Measurements from ENCODE around the gene CASK.

Gene CASK

DNA sequence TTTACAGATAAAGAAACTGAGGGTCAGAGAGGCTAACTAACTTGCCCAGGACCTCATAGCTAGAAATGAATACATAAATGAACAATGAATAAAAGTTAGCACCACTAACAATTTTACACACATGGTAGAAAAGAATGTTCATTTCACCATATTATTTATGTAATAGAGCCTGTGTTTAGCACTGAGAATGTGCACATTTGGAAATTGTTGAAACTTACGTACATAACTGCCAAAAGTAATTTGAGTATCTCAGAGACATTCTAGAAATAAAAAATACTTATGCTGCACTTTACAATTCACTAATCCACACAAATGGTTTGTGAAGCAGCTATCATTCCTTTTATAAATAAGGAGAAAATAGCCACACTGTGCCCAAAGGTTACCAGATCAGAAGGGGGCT, 9.9 kb downstream of the CASK start:
- no peak for DNase-seq (ENCODE audit: low read depth)

DNA sequence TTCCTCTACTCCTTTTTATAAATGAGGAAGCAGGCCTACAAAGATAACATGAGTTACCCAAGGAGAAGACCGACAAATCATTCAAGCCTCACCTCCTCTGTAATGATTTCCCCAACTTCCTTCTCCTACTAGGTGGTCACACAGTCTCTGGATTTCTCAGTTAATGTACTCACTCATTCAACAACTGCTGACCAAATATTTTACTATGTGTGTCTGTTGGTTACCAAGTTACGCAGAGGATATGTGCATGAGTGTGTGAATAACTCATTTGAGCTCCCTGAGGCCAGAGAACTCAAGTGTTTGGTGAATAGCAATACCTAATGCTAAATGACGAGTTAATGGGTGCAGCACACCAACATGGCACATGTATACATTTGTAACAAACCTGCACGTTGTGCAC, 10.4 kb downstream of the CASK start:
- no peak for DNase-seq (ENCODE audit: low read depth)

DNA sequence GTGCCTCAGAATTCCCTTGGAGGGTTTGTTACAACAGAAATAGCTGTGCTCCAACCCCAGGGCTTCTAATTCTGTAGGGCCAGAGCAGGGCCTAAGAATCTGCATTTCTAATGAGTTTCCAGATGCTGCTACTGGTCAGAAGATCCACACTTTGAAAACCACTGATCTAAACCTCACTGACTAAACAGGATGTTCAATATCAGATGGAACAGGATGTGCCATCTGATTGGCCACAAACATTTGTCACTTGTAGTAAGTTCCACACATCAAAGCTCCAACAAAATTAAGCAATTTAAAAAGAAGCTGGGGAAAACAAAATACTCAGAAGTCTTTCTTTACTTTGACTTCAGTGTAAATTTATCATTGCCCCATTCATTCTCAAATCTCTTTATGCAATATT, 14.3 kb downstream of the CASK start:
- no peak for DNase-seq (ENCODE audit: low read depth)

DNA sequence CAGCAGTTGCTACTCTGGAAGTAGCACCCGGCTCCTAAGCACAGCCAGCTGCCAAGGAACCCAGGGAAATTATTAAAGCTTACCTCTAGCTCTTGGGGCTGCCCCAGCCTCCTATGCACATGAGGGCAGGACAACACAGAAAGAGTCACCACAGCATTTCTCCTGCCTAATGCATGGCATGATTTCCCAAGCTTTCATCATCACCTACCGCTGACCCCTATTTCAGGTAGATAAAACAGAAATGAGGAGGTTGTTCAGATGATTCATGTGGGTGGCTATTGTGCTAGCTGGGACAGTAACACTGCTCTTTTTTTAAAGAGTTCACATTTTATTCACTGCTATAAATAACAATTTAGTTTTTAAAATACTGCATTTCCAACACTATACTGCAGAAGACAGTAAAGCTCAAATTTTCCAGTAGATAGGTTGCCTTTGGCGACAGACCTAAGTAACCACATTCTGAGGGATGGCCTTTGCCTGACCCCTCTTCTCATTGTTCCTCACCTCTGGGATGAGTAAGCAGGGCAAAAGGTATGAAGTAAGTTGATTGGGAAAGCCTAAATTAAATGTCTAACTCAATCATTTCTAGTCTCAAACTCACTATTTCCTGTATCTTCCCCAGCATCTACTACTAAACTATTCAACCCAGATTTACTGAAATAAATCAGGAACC, 16.7 kb downstream of the CASK start:
- DNase-seq (ENCODE audit: low read depth): no peak

DNA sequence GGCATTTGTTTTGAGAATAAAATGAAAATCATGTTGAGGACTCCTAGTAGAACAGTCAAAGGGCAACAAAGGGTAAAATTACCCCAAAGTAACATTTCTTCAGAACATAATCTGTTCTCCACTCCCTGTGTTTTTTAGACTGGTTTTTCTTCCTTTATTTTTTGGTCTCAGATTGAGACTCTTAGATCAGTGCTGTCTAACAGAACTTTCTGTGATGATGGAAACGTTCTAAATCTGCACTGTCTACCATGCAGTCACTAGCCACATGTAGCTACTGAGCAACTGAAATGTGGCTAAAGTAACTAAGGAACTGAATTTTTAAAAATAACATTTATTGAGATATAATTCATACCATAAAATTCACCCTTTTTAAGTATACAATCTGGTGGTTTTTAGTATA, 19.8 kb downstream of the CASK start:
- no peak for DNase-seq (ENCODE audit: low read depth)

DNA sequence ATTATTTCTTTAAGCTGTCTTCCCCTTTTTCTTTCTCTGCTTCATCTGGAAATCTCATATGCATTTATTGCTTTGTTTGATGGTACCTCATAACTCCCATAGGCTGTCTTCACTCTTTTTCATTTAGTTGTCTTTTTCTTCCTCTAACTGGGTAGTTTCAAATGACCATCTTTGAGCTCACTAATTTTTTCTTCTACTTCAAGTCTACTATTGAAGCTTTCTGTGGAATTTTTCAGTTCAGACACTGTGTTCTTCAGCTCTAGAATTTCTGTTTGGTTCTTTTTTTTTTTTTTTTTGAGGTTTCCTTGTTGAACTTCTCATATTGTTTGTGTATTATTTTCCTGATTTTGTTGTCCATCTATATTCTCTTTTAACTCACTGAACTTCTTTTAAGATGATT, 23.0 kb downstream of the CASK start:
- no peak for DNase-seq (ENCODE audit: low read depth)

DNA sequence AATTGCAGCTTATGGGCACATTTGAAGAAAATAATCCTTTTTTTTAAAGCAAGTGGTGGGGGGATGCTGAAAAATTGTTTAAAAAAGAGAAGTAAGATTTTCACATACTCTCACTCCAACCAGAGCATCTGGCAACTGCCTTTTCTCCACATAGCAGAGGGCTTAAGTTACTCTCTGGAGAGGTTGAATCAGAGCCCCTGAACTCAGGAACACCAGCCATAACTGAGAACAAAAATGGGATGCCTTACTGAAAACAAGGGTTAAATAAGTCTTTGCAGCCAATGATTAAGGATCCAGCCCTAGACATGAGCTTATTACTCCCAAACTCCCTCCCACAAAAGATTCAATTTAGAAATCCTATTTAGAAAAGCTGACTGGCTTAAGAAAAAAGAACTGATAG, 27.5 kb downstream of the CASK start:
- no peak for DNase-seq (ENCODE audit: low read depth)

DNA sequence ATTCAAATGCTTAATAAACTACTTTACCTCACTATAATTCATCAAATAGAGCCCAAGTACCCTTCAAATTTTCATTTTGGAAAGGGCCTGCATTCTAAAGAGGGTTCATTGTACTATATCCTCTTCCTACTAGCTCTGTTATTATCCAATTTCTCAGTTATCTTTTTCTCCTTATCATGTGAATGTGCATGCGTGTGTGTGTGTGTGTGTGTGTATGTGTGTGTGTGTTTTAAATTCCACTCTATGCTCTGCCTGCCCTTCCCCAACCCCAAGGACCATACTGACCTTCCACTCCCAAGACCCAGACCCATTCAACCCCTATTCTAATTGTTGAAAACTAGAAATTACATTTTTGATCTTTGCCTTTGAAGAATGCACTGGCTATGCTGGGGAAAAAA, 33.3 kb downstream of the CASK start:
- DNase-seq (ENCODE audit: low read depth): no peak

DNA sequence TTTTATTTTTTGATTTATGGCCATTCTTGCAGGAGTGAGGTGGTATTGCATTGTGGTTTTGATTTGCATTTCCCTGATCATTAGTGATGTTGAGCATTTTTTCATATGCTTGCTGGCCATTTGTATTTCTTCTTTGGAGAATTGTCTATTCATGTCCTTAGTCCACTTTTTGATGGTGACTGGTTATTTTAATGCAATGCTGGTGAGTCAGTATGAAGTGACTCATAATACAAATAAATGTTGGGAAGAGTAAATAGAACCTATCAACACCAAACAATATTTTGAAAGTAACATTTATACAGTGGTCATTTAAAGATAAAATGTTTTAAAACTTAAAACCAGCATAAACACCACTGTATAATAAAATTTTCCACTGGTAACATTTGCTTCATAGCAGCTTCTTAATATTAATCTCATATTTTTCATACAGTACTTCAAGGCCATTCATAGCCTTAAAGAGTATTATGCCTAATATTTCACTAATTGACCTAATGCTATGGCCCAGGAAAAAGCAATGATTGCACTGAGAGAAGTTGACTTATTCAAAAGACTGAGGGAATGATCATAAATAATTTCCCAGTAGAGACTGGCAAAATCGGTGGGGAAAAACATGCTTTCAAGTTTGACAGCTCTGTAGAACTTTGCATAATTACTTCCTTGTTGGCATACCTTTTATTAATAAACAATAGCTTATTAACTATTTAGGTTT, 33.9 kb downstream of the CASK start:
- no peak for DNase-seq (ENCODE audit: low read depth)

DNA sequence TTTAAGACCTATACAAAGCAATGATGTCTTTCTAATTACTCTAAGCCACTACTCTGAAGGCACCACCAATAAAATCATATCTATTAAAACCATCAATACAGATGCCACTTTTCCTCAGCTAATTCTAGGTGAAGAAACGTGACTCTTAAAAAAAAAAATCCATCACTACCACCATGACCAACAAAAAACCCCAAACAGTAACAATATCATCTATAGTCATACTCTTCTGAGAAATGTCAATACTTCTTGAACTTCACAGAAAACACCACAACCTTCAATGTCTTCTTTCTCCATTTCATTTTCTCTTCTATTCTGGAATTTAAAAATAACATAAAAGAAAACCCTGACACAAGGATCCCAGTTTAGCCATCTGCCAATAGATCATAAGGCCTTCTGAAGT, 35.7 kb downstream of the CASK start:
- no peak for DNase-seq (ENCODE audit: low read depth)

DNA sequence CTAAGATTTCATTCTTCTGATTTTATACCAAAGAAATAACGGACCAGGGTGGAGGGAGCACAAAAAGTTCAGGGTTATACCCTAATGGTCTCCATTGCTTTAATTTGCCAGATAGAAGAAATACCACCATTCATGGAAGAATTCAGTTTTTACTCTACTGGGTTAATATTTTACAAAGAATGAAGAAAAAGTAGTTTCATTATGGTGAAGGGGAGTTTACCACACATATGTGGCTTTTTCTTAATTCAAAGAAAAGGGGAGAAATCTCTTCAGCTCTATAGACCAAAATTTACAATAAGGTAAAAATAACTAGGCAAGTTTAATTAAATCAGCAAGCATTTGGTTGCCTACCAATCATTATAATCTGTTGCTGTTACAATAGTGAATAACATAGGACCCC, 37.6 kb downstream of the CASK start:
- no peak for DNase-seq (ENCODE audit: low read depth)

DNA sequence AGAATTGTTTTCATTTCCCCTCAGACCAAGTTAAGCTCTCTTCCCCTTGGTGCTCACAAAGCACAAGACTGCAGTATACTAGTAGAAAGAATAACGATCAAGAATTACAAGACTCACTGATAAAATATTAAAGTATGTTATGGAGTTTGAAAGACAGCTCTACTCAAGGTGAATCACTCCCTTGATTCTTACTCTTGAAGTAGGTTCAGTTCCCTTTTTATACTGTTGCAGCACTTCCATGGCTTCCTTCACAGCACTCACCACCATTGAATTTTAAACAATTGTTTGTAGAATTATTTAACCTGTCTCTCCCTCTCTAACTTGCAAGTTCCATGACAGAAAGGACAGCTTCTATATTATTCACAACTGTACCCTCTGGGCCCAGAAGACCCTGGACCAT, 42.2 kb downstream of the CASK start:
- DNase-seq (ENCODE audit: low read depth): no peak

DNA sequence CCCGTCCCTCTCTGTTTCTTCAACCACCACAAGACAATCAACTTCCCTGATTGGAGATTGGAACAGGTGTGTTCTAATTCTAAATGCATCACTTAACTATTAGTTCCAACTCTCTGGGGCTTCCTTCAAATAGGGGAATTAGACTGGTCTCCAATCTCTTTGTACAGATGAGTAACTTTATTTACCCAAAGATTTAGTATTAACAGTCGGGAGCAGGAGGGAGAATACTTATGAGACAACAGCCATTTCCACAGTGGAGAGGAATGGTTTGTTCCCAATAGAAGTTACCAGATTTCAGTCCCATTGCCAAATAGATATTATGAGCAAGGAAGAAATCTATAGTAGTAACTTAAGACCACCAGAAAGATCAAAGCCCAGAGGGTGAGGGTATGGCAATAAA, 46.2 kb downstream of the CASK start:
- DNase-seq (ENCODE audit: low read depth): no peak

DNA sequence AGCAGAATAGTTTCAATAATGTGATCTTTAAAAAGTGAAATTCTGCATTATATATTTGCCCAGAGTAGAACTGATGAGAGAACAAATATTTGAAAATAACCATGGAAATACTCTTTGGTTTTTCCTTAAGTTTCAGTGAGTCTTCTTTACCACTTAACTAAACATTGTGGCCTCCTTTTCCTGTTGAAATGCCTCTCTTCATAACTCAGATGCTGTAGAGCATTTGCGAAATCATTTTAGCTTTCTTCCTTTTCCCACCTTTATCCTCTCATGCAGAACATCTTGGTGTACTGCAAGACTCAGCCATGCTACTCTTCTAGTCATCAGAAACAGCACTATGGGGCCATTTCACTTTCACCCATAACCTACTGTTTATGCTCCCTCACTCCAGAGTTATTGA, 48.2 kb downstream of the CASK start:
- DNase-seq (ENCODE audit: low read depth): no peak

DNA sequence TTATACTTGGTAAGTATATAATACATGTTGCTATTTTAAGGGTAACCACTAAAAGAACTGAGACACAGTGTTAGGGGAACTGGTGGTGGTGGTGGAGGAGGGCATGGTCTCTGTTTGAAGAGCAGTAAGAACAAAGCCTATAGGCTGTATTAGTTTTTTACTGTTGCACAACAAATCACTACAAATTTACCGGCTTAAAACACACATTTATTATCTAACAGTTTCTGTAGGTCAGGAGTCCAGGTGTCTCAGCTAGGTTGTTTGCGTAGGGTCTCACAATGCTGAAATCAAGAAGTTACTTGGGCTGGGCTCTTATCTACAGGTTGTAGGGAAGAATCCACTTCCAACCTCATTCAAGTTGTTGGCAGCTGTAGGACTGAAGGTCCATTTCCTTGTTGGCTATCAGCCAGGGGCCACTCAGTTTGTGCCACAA, 52.6 kb downstream of the CASK start:
- DNase-seq (ENCODE audit: low read depth): no peak

DNA sequence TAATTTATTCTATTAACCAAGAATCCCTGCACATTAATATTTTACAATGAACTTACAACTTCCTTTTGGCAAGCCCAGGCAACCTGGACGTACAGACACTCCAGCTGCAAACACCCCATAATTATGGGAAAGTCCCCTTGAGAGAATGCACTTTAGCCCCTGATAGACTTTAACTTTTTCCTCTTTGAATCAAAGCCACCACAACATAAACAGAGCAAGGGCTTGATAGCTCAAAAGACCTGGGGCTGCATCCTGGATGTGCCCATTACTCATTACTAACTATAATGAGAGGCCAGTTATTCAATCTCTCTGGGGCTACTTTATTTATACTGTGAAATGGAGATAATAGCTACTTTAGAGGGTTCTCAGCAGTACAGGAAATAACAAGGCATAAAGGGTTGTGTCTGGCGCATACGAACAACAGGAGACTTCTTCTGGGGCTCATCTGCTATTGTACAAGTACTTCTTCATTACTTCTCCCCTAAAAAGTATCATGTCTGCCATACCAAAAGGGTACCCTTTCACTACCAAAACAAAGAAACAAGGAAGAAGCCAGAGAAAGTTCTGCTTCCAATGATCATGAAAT, 54.9 kb downstream of the CASK start:
- no peak for DNase-seq (ENCODE audit: low read depth)

DNA sequence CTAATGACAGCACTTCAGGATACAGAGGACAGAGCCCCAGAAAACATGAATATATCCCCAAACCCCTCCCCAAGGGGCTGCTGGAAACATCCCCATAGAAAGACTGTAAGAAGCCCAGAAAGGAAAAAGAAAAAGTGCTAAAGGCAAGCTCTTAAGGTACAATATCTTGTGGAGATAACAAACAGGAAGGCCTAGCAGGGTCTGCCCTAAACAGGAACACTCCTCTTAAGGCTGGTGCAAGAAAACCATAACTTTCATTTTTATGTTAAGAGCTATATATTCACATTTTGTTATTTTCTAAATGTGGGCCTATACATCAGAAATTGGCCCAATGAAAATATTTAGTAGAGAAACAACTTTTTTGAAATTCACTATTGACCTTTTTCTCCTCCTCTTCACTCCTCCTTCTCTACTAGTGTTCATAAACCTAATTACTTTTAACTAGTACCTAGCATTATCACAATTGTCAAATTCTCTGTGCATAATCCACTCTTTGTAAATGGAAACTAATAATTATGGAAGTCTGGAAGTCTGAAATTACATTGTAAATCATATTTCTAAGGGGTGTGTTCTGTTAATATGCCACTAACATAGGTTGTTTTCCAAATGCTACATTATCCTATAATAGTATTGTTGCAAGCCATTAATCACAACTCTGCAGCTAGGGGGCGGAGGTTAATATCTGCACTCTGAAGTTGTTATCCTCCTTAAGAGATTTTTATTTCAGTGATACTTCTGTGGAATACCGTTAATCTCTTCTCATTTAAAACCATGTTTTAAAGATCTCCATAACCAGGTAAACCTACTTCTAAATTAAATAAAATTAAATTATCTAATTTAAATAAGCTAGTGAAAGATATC, 59.8 kb downstream of the CASK start:
- DNase-seq (ENCODE audit: low read depth): no peak

DNA sequence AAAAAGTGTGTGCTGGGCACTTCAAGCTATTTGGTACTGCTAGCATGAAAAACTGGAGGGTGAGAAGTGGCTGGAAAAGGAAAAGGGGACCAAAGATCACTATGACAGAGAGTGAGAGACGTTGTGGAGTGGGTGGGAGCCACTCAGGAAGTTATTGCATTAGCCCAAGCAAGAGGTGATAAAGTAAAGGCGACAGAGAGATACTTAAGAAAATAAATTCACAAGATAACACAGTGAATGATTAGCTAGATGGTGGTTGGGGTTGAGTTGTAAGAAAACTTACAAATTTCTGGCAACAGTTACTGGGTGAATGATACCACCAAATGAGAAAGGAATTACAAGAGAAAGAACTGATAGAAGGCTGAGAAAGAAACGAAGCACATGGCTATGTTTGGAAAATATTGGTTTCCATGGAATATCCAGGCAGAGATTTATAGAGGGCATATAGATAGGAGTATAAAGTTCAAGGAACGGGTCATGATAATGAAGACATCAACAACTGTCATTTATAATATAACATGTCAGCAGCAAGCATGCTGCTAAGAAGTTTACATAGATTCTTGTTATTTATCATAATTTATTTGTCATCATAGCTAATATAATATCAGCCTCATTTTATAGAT, 60.7 kb downstream of the CASK start:
- no peak for DNase-seq (ENCODE audit: low read depth)

DNA sequence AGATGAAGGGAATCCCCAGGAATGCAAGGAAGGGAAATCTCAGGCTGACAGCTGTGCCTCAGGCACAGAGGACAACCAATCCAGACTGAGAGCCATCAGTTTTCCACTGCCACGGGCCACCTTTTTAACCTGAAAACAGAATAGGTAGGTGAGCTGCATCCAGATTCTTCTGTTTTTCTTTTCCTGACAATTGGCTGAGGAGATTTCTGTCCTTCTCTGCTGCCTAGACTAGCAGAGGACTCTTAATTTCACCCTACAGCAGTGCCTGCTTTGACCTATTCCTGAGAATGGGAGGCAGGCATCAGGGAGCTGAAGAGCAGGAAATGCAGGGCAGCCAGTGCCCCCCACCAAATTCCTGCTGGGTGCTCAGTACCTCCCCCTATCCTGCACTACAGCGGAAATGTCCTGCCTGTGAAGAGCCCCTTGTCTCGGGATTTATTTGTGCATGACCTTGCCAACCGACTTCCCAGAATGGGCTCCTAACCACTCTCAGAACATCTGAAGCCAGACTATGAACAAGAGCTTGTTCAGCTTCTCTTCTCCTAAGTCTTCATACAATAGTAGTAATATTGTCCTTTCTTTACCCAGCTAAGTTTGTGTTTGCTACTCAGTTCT, 65.1 kb downstream of the CASK start:
- DNase-seq (ENCODE audit: low read depth): no peak

DNA sequence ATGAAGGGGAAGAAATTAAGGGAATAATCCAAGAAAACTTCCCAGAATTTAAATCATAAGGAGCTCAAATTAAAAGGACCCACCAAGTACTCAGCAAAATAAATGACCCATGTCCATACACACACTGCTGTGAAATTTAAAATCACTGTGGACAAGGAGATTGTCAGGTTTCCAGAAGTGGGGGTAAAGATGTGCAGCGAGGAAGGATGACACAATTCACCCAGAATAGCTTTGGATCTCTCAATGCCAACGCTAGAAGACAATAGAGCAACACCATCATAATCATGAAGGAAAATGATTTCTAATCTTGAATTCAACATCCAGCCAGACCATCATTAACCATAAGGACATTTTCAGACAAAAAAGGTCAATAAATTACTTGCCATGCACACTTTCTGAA, 65.7 kb downstream of the CASK start:
- no peak for DNase-seq (ENCODE audit: low read depth)

DNA sequence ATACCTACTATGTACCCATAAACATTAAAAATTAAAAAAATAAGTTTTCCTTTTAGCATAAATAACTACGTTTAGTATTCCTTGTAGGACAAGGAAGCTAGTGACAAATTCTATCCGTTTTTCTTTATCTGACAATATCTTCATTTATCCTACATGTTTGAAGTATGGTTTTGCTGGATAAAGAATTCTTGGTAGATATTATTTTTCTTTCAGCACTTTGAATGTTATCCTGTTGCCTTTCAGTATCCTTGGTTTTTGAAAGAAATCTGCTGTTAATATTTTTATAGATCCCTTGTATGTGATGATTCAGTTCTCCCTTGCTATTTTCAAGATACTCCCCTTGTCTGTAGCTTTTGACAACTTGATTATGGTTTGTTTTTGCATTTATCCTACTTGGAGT, 76.6 kb downstream of the CASK start:
- DNase-seq (ENCODE audit: low read depth): no peak

Measured in activated T-cell treated with anti-CD3 and anti-CD28 coated beads for 48 hours (primary cell).